Adipose tissue (tissue), 3 donors: ENCODE results near the gene RC3H1. TPM values are rescaled to one million over a fixed set of nuclear protein-coding genes. Genes with fewer than 3 reads are reported as not detected.

Experiments
- H3K27ac ChIP-seq: one replicate; pipeline ENCODE4 v1.5.1; 2013; ENCODE audit warnings: low read depth, low read length
- WGBS, 3 donors: extraction: QIAGEN DNeasy Blood & Tissue Kit; methylation state at CpG; one replicate each; pipeline ENCODE4 v1.1.7; 2013; 5-methylcytosine and 5-hydroxymethylcytosine counted together
- polyA plus RNA-seq, 3 donors: library from polyadenylated mRNA; stranded (reverse); fragments of 200-250 nt; gene quantifications; one replicate each; pipeline ENCODE4 v1.2.3, GENCODE V29; 2013
- donor health status: healthy with polysubstance abuse.
- donor health status: Bipolar disorder and iron deficiency.
- donor health status: healthy.

RC3H1 gene
- polyA plus RNA-seq, 3 donors: 1.8 to 13.9 (median 3.8) TPM

DNA sequence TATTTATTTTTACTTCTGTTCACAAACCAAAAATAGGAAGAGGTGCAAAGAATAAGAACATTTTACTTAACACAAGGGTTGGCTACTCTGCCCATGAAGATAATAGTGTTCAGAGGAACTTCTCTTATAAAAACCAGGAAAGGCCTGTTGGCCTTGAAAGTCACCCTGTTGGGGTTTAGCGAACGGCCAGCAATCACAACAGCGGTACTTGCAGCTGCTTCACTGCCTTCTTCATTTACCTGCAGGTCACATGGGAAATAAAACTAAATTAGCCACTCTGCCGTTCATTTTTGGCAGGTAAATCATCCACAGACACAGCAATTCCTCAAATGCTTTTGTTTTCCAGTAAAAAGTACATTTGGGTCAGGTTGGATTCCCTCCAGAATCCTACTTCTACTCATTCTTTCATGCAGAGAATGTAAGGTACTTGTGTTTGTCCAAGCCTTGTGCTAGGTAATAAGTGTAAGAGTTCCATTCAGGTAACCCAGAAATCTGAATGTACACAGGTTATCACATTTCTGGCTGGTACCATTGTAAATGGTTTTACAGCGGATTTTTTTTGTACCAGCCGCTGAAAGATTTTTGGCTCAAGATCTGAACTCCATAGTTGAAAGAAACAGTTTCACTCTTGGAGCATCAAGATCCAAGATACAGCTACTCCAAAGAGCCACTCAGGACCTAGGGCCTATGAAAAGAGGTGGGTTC lies 118.2 kb downstream of the RC3H1 start:
- WGBS, 3 donors: 36 to 85% (median 82%) methylated on average over 6 of the region's 6 CpGs
- no peak overlapping the region for H3K27ac ChIP-seq

DNA sequence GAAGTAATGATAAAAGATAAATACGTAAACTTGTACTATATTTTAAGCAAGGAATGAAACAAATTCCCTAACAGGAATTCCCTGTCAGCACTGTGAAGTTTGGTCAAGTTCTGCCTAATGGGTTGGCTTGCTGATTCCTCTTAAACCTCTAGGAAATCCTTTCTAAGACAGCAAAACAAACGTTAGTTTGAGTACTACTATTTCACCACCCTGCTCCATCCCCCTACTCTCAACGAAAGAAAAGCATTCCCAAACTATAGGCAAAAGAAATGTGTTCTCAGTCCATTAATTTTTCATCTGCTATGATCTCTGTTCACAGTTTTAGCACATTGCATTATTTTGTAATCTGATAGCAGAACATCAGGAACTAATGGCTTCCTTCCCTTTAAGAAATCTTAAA lies 121.2 kb downstream of the RC3H1 start:
- no peak overlapping the region for H3K27ac ChIP-seq
- 50 to 67% (median 50%) methylated on average over 3 of the region's 3 CpGs for WGBS, 3 donors

DNA sequence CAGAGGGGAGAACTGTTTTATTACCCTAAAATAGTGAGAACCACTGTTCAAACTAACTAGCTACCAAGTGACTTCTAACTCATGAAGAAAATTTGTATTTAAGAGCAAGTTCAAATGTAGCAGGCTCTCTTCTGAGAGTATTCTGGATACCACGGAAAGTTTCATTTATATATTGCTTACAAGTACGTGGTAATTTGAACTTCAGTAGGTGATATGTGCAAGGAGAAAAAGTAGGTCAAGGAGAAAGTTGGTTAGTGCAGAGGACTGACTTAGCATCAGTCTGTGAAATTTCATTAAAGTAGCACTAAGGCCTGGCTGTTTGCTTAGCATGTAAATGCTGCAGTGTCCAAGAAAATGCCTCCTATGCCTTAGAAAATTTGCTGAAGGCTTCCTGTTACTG lies 121.7 kb downstream of the RC3H1 start:
- no peak overlapping the region for H3K27ac ChIP-seq
- 43 to 90% (median 80%) methylated on average over 2 of the region's 2 CpGs for WGBS, 3 donors

DNA sequence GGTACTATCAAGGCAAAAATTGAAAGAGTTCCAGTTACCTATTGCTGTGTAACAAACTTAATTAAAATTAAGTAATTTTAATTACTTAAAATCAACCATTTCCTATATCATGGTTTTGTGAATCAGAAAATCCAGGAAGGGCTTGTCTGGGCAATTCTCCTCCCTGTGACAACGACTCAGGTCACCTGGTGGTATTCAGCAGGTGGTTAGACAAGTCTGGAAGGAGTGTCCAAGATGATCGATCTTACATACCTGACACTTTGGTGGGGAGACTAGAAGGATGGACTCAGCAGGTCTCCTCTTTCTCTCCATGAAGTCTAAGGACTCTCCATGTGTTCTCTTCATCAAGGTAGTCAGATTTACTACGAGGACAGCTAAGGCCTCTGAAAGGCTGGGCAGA lies 128.0 kb downstream of the RC3H1 start:
- WGBS, 3 donors: 72 to 94% (median 75%) methylated on average over 3 of the region's 3 CpGs
- no peak overlapping the region for H3K27ac ChIP-seq

DNA sequence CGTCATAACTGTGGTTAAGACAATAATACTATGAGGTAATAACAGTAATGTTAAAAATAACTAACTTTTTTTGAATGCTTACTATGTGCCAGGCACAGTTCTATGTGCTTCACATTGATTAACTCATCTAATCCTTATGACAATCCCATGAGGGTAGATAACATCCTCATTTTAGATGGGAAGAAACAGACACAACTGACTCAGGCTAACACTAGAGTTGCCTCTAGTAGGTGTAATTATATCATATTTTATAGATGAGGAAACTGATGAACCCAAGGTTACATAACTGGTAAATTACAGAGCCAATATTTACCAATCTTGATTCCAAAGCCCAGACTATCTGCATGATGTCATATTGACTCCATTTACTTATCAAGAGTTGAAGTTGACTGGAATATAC lies 128.5 kb downstream of the RC3H1 start:
- WGBS, 3 donors: 96 to 100% (median 96%) methylated on average over 1 of the region's 1 CpG
- no peak overlapping the region for H3K27ac ChIP-seq

DNA sequence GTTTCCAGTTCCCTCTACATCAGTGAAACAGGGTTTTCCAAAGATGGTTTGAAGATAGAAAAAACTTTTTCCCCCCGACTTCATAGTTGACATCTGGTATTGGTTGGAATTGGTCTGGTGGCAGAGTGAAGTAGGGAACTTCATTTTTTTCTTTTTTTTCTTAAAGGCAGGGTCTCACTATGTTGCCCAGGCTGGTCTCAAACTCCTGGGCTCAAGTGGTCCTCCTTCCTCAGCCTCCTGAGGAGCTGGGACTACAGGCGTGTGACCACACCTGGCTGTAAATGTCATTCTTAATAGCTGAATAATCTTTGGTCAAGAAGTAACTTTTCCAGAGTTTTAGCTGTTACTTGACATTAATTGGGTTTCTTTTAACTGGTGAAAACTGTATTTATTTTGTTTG lies 132.3 kb downstream of the RC3H1 start:
- WGBS, 3 donors: 97 to 99% (median 98%) methylated on average over 2 of the region's 2 CpGs
- no peak overlapping the region for H3K27ac ChIP-seq

DNA sequence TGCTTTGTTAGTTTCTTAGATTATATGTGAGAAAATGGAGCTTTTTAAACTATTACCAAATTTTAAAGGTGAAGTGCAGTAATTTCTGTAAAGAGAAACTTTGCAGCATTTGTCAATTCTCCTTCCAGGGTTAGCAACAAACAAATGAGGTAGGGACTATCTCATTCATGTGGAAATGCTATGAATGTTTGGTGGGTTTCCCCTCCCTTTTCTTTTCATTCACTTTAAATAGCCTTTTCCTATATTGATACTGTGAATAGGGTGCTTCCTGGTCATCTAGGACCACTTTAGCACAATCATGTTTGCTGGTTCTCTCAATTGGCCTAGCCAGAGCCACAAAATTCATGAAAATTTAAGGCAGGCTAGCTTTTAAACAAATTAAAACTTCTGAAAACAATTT lies 133.4 kb downstream of the RC3H1 start:
- H3K27ac ChIP-seq: no peak overlapping the region

DNA sequence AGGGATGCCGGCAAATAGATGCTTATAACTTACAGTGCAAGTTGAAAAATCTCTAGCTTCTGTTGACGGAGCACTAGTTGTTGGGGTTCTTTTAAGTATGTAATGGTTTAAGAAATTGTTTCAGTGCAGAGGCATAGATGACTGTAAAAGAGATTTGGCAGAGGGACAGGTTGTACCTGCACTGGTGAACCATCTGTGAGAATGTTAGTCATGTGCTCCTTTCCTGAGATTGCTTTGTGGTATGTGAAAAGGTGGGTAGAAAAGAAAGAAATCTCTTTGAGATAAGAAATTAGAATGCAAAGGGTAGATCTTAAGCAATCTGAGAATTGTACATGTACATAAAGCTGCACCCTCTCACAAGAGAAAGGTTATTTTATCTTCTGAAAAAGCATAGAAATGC lies 134.5 kb downstream of the RC3H1 start:
- 92 to 97% (median 95%) methylated on average over 2 of the region's 2 CpGs for WGBS, 3 donors
- no peak overlapping the region for H3K27ac ChIP-seq

DNA sequence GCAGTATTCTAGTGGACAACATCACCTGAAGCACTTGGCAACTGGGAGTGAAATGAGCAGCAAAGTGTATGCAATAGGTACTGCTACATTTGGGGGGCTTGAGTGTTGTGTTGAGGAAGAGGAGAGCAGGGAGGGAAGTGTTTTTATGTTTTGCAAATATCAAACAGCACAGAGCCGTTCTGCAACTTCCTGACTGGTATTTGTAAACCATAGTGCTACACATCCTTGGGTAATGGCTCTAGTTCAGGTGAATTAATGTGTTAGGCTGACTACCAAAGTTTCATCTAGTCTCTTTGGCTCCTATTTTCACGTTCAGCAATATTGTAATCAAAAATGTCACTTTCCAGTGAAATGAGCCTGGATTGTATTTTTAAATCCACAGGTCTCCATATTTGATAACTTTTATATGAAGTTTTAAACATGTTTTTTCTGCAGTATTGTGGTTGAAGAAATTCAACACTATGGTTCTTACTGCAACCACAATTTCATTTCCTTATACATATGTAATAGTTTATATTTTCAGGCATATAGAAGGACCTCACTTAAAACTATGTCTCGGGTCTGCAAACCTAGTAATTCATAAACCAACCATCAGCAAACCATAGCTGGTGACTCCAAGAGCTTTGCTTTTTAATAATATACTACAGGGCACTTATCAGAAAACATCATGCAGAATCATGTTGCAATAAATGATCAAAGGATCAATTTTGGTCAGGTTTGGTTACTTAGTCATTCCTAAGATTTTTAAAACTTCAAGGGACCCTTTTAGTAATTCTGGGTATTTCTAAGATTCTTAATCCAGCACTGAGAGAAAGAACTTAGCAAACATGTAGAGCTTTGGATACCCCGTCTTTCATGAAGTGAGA lies 135.2 kb downstream of the RC3H1 start:
- H3K27ac ChIP-seq: no peak overlapping the region
- 65 to 90% (median 77%) methylated on average over 4 of the region's 4 CpGs for WGBS, 3 donors

DNA sequence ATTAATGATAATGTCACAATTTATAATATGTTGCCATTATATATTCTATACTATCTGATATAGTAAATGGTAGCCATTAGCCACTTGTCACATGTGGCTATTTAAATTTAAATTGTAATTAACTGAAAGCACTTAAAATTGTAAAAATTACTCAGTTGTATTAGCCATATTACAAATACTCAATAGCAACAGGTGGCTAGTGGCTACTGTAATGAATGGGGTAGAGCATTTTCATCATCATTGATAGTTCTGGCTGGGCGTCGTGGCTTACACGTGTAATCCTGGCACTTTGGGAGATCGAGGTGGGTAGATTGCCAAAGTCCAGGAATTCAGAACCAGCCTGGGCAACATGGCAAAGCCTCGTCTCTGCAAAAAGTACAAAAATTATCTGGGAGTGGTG lies 137.5 kb downstream of the RC3H1 start:
- 89 to 93% (median 89%) methylated on average over 5 of the region's 5 CpGs for WGBS, 3 donors
- no peak overlapping the region for H3K27ac ChIP-seq

Other genes with a start within 250 kb of the RC3H1 start
- gene DARS2, start 197.7 kb downstream of the RC3H1 start, polyA plus RNA-seq: 10 to 100 TPM in 1 of 3 donors, 1 to 10 TPM in 2; 4.6 to 11.7 (median 7.8) TPM
- 1 to 10 TPM; 1.1 to 4.8 (median 2.2) TPM for gene CENPL, start 197.5 kb downstream of the RC3H1 start, polyA plus RNA-seq
- gene GAS5, start 154.4 kb downstream of the RC3H1 start, polyA plus RNA-seq: 1,000 to 10,000 TPM in 1 of 3 donors, 100 to 1,000 TPM in 2; 444 to 1,465 (median 468) TPM
- 1 to 10 TPM in 2 of 3 donors, under 1 TPM in 1; 0.58 to 1.3 (median 1.1) TPM for gene ZBTB37, start 154.0 kb downstream of the RC3H1 start, polyA plus RNA-seq
- gene SERPINC1, start 105.0 kb downstream of the RC3H1 start, polyA plus RNA-seq: under 1 TPM in 2 of 3 donors, not detected in 1; 0.04 to 0.09 TPM
- gene RABGAP1L, start 137.2 kb upstream of the RC3H1 start, polyA plus RNA-seq: 10 to 100 TPM in 2 of 3 donors, 1 to 10 TPM in 1; 7.6 to 13.5 (median 10.3) TPM